K562 (cell line): Measurements from ENCODE around the gene SLC4A2. TPM values are rescaled to one million over a fixed set of nuclear protein-coding genes. Genes with fewer than 3 reads are reported as not detected.

Source experiments
- ATF7 ChIP-seq: fragments of 450-650 bp; IDR thresholded peaks from 2 replicates; pipeline ENCODE4 v1.7.1; 2014; ENCODE audit warnings: mild to moderate bottlenecking, moderate library complexity
- FOXP1 ChIP-seq: sonication (generic); formaldehyde crosslinking; IDR thresholded peaks from 2 replicates; pipeline ENCODE4 v1.8.0; 2022; ENCODE audit warnings: mild to moderate bottlenecking, missing genetic modification reagents
- MAX ChIP-seq: sonication (generic); formaldehyde crosslinking; IDR thresholded peaks from 2 replicates; pipeline ENCODE4 v1.9.0; 2022; ENCODE audit warnings: mild to moderate bottlenecking, missing genetic modification reagents
- NRF1 ChIP-seq, 2 experiments: fragments of 450-650 bp; IDR thresholded peaks in 1 of 2; conservative IDR thresholded peaks in 1 of 2; 2 replicates each; pipeline ENCODE4 v1.6.1; 2014; ENCODE audit warnings: mild to moderate bottlenecking in 2 of 2
- PURB ChIP-seq: sonication (generic); formaldehyde crosslinking; IDR thresholded peaks from 2 replicates; pipeline ENCODE4 v1.9.0; 2021; ENCODE audit warnings: low read depth, mild to moderate bottlenecking, missing genetic modification reagents
- ZNF224 ChIP-seq: sonication (generic); formaldehyde crosslinking; IDR thresholded peaks from 2 replicates; pipeline ENCODE4 v1.8.0; 2022; ENCODE audit warnings: mild to moderate bottlenecking, missing genetic modification reagents
- ZNF592 ChIP-seq: fragments of 450-650 bp; IDR thresholded peaks from 2 replicates; pipeline ENCODE4 v1.6.1; 2017; ENCODE audit warnings: antibody characterized with exemption, mild to moderate bottlenecking
- polyA plus RNA-seq, 8 experiments: library from polyadenylated mRNA; depleted of rRNA in 4 of 8; stranded (reverse) in 5 of 8; unstranded in 3 of 8; fragments of >200 nt; fragmentation: Nextera tagmentation in 2 of 8; fragmentation: Illumina TruSeq in 1 of 8; extraction: Ambion mirVana in 2 of 8; extraction: Trizol in 1 of 8; gene quantifications; 2 replicates each; pipeline versions ENCODE4 v1.2.1 to v1.2.3, GENCODE V29; 2011 to 2014; ENCODE audit warnings: inconsistent platforms in 1 of 8, missing spikeins in 1 of 8
- total RNA-seq, 7 experiments: library from RNA; depleted of rRNA in 6 of 7; stranded (reverse); fragments of >200 nt in 6 of 7; fragmentation: Illumina TruSeq in 2 of 7; extraction: Trizol in 2 of 7; gene quantifications; 2 replicates each; pipeline versions ENCODE4 v1.2.1 to v1.2.3, GENCODE V29; 2011 to 2021; ENCODE audit warnings: low replicate concordance in 1 of 7

SLC4A2 gene
- total and polyA plus RNA-seq, 9 of the 15 experiments (the other 6 are each of a cell fraction or from before 2014, with no cell fraction given): 11.4 to 375 (median 130) TPM

- no peak for TF ChIP-seq ZNF592
- no peak for TF ChIP-seq FOXP1 (CRISPR knock-in tag)
- no peak for TF ChIP-seq ATF7
- TF ChIP-seq ZNF224 (CRISPR knock-in tag): no peak
- TF ChIP-seq NRF1 (conservative IDR thresholded peaks at IDR 0.05 in 1 of 2, IDR thresholded peaks at IDR 0.05 in 1 of 2): no peak
- TF ChIP-seq MAX (CRISPR knock-in tag): 0 out of 2 replicates have a peak, but pooled peaks have one; percentile 2
- no peak for TF ChIP-seq PURB
Measured at GRCh38 chr7:151069841-151070573, 10.6 kb downstream of the SLC4A2 start (continued).
